Kidney epithelial cell (primary cell): ENCODE results near the gene KIF2C. TPM values are rescaled to one million over a fixed set of nuclear protein-coding genes. Genes with fewer than 3 reads are reported as not detected.
"Not testable (repeated sequence)": the region's sequence is repeated elsewhere in the genome, so short reads cannot be mapped to it uniquely, and the experiment has no call there.

Experiments
- DNase-seq: peaks from one replicate; pipeline ENCODE4 v3.0.0-alpha.2; 2010; ENCODE audit warnings: low read depth
- H3K27me3 ChIP-seq: 2 replicates; pipeline ENCODE4 v1.6.0; 2011; ENCODE audit warnings: low read length; ENCODE audit not compliant: control insufficient read depth, insufficient read depth
- H3K36me3 ChIP-seq: 2 replicates; pipeline ENCODE4 v1.5.1; 2011; ENCODE audit warnings: low read length; ENCODE audit not compliant: control insufficient read depth, insufficient read depth
- H3K4me3 ChIP-seq: 2 replicates; pipeline ENCODE4 v1.5.1; 2011; ENCODE audit warnings: low read depth, mild to moderate bottlenecking, control low read depth, low read length
- total RNA-seq: library from RNA; depleted of rRNA; stranded (reverse); fragments of >200 nt; gene quantifications from 2 replicates; pipeline ENCODE4 v1.2.3, GENCODE V29; 2015
- TF ChIP-seq, protein P1 (sequence below): IDR thresholded peaks from 2 replicates; pipeline ENCODE4 v1.5.1; 2011; ENCODE audit warnings: mild to moderate bottlenecking, moderate library complexity, low read length, control low read depth, inconsistent platforms; ENCODE audit not compliant: insufficient read depth, poor library complexity, severe bottlenecking

Gene KIF2C
- total RNA-seq, 1 donor from 2014 or later: 9.5 TPM

- TF ChIP-seq, protein P1, sequence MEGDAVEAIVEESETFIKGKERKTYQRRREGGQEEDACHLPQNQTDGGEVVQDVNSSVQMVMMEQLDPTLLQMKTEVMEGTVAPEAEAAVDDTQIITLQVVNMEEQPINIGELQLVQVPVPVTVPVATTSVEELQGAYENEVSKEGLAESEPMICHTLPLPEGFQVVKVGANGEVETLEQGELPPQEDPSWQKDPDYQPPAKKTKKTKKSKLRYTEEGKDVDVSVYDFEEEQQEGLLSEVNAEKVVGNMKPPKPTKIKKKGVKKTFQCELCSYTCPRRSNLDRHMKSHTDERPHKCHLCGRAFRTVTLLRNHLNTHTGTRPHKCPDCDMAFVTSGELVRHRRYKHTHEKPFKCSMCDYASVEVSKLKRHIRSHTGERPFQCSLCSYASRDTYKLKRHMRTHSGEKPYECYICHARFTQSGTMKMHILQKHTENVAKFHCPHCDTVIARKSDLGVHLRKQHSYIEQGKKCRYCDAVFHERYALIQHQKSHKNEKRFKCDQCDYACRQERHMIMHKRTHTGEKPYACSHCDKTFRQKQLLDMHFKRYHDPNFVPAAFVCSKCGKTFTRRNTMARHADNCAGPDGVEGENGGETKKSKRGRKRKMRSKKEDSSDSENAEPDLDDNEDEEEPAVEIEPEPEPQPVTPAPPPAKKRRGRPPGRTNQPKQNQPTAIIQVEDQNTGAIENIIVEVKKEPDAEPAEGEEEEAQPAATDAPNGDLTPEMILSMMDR: no peak
- Histone ChIP-seq H3K4me3 (no peak overlapping the region), H3K27me3 (no peaks in the 10 kb centered on the region), H3K36me3 (no peaks in the 10 kb centered on the region)
- no peak for DNase-seq
These were observed 51.5 kb downstream of the KIF2C start for GRCh38 chr1:44790968-44791801.

GRCh38 chr1:44792736-44793502 lies 53.3 kb downstream of the KIF2C start:
- H3K4me3 ChIP-seq: no peak overlapping the region
- no peak for DNase-seq
- TF ChIP-seq, protein P1: no peak
- H3K36me3 ChIP-seq: no peaks in the 10 kb centered on the region
- no peaks in the 10 kb centered on the region for H3K27me3 ChIP-seq

GRCh38 chr1:44797886-44798285 lies 58.2 kb downstream of the KIF2C start:
- not testable (repeated sequence) for H3K4me3 ChIP-seq, DNase-seq, H3K27me3 ChIP-seq, H3K36me3 ChIP-seq

DNA sequence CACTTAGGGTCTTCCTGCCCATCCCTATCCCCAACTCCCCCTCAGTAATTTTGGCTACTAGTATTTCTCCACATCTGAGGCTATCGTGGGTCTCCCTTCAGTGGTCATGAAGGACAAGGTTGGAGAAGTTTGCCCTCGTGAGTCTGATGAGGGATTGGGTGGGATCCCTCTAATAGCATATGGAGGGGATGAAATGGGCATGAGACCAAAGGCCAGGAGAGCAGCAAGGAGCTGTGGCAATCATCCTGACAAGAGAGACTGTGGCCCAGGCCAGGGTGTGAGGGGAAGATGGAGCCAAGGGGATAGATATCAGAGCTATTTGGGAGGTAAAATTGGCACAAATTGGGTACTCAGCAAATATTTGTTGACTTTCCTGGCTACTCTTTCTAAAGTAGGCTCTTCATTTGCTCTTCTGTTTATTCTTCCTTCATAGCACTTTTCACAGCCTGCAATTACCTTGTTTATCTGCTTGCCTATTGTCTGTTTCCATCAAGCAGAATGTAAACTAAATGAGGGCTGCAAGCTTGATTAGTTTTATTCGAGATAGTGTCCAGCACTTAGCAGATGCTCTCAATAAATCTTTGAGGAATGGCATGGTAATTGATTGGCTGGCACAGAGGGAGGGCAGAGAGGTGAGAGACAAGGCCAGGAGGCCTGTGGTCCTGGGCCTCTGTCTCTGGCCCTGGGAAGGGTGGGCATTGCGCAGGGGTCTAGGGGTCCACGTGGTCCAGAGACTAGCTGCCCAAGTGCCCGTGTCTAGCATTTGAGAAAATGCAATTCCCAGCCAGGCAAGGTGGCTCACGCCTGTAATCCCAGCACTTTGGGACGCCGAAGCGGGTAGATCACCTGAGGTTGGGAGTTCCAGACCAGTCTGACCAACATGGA lies 59.1 kb downstream of the KIF2C start:
- DNase-seq: no peak
- TF ChIP-seq, protein P1: no peak
- H3K4me3 ChIP-seq: no peak overlapping the region
- H3K27me3 ChIP-seq: no peaks in the 10 kb centered on the region
- peaks cover 6% of the 10 kb centered on the region for H3K36me3 ChIP-seq

- TF ChIP-seq, protein P1: peak; percentile 98
- DNase-seq: peak; percentile 76
- H3K27me3 ChIP-seq: no peaks in the 10 kb centered on the region
- H3K4me3 ChIP-seq: peak within 1 kb of the TSS; percentile 70
- peaks cover 8% of the 10 kb centered on the region for H3K36me3 ChIP-seq
These were observed 60.3 kb downstream of the KIF2C start, which contains the start of gene PLK3 for GRCh38 chr1:44799770-44800584. TSS of gene PLK3 (plus strand) at chr1:44800377. CDS start at chr1:44800464, 87 bp downstream.
